Stimulated activated naive CD4-positive, alpha-beta T cell (primary cell): Measurements from ENCODE around the gene CST4.
"Not testable (repeated sequence)": the region's sequence is repeated elsewhere in the genome, so short reads cannot be mapped to it uniquely, and the experiment has no call there.

Experiments used
- DNase-seq, 6 experiments: peaks; one replicate each; lab custom pipeline; 2025; lab: John Stamatoyannopoulos, UW

CST4 gene

DNA sequence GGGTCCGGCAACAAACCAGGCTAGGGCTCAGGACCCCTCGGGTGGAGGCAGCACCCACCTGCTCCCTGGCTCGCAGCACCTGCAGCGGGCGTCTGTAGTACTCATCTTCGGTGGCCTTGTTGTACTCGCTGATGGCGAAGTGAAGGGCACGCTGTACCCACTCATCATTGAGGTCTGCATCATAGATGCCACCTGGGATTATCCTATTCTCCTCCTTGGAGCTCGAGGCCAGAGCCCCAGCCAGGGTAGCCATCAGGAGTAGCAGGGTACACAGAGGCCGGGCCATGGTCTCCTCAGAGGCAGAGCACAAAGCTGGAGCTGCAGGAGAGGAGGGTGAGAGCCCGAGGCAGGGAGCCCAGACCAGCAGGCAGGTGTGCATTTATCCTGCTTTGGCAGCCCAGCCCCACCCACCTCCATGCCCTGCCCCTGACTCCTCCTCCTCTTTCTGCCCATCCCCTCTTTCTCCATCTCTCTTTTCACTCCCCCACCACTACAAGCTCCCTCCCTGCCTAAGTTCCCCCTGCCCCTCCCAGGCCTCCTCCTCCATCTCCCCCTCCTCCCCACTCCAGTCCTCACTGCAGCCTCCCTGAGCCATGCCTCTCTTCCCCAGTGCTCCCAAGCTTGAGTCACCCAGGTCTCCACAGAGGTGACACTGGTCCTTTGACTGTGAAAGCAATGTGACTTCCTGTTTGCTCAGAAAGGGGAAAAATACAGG, at the start of gene CST4:
TSS of gene CST4 (minus strand) at position 355 of the 715 bp plus-strand sequence. CDS start at position 286, 69 bp downstream.
- not testable (repeated sequence) for DNase-seq

DNA sequence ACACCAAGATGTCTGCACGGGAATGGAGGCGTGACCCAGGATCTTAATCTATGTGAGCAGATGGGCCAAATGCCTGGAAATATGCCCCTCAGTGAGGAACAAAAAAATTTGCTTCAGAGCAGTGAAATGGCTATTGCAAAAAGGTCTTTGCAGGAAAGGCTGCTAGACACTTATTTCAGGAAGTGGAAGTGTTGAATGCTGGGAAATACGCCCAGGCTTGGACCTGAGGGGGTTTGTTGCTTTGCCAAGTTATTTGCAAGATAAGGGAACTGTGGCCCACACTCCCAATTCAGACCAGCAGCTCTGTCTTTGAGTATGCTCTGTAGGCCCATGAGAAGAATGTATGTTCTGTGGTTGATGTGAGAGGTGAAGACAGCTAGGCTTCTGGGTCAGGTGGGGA, 46.6 kb upstream of the CST4 start:
- not testable (repeated sequence) for DNase-seq

DNA sequence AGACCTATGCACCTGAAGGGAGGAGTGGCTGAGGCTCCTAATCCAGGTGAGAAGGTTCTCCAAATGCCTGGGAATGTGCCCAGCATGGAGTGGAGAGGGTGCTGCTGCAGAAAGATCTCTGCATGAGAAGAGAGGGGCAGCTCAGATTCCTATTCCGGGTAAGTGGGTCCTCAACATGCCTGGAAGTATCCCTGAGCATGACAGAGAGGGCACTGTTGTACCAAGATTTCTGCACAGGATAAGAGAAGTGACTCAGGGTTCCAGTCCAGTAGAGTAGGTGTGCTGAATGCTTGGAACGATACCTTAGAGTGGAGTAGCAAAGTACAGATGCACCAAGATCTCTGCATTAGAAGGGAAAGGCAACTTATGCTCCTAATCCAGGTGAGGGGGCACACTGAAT, 46.1 kb upstream of the CST4 start:
- DNase-seq: not testable (repeated sequence)

- not testable (repeated sequence) for DNase-seq
Observed at GRCh38 chr20:23734440-23734839, 45.6 kb upstream of the CST4 start.

DNA sequence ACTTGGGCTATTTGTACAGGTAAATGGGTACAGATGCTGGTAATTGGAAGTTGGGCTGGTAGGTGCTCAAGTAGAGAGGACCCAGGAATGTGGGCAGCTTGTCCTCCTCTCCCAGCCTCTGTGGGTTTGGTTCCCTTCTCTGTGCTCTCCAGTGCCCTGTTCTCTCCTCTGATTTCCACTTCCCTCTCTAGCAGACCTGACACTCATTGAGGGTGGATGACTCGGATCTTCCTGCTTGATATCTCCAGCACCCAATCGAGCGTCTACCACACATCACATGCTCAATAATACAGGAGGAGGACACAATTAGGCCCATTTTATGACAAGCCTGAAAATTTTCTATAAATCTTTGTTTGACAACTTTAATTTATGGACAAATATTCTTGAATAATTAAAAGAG, 38.2 kb upstream of the CST4 start:
- DNase-seq: no peak

DNA sequence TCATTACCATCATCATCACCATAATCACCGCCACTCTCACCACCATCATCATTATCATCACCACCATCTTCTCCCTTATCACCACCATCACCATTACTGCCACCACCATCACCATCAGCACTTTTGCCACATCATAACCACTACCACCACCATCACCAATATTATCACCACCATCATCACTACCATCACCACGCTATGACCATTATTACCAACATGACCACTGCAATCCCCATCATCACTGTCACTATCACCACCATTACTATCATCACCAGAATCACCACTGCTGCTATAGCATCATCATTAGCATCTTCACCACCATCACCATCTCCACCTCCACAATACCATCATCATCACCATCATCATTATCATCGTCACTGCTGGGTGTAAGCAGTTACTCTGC, 36.3 kb upstream of the CST4 start:
- DNase-seq: no peak

DNA sequence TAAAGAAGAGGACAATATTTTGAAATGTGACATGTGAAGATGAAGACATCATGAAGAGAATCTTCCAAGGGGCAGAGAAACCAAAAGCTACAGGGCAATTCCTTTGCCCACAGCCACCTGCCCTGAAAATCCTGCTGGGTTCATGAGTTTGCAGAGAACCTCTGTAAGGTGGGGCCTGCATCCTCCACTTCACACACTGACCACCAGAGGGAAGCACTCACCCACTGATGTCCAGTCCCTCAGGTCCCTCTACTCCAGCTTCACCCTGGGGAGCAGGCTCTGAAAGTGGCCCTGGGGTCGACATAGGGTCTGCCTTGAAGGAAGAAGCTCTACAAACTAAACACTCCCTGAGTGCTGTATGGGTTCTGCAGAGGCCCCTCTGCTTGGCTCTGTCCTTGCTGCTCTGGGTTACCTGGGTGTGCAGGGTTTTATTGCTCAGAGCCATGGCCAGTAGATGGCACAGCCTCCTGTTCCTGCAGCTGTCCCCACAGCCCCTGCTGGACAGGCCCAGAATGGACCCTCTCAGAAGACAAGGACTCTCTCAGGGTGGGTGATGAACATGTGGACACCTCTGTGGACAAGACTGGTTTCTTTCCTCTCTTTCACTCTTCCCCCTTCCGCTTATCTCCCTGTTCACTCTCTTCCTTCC, 34.9 kb upstream of the CST4 start:
- not testable (repeated sequence) for DNase-seq

DNA sequence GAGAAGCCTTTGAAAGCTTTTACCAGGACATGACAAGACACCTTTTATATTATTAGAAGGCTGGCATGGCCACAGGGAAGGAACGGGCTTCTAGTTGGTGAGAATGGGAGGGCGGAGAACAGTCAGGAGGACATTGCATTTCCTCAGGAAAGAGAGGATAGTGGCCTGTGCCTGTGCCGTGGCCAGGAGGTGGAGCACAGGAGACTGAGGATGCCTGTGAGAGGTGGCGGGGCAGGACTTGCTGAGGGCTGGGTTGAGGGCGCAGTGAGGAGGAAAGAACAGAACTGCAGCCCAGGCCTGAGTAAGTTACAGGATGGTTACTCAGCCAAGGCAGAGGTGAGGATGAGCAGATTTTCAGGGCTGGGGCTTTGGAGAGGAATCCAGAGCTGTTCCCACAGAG, 34.0 kb upstream of the CST4 start:
- not testable (repeated sequence) for DNase-seq

- DNase-seq: no peak
Observed at GRCh38 chr20:23721962-23722361, 33.1 kb upstream of the CST4 start.

DNA sequence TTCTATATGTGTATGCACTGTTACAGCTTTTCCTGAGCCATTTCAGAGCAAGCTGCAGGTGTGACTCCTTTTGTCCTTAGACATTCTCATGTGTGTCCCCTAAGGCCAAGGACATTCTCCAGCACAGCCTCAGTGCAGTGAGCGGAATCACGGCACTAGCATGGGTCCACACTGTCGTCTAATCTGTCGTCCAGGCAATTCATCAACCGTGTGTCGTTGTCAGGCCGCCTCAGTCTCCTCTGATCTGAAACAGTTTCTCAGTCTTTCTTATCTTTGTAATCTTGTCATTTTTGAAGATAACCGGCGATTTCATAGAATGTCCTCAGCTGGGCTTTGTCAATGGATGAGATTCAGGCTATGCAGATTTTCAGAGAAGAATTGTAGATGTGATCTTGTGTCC, 30.5 kb upstream of the CST4 start:
- DNase-seq: not testable (repeated sequence)

DNA sequence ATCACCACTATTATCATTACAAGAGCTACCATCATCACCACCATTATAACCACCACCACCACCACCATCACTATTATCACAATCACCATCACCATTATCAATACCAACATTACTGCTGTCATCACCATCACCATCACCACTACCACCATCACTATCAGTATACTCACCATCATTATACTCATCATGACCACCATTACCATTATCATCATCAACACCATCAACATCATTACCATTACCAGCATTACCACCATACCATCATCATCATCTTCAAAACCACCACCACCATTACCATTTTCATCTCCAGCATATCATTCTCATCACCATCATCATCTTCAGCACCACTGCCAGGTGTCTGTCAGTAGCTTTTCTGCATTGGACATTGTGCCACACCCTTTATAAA, 22.9 kb upstream of the CST4 start:
- not testable (repeated sequence) for DNase-seq

DNA sequence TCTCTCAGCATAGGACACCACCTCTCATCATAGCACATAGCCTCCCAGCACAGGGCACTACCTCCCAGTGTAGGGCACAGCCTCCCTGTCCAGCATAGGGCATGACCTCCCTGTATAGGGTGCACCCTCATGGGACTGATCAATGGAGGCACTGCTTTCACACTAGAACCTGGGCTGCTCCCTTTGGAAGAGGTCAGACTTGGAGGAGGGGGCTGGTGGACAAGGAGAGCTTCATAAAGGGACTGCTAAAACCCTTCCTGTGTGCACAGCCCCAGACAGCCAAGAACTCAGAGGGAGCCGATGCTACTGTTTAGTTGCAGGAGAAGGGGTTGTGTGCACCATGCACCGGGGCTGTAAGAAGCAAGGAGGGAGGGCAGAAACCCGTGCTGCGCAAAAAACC, 21.9 kb upstream of the CST4 start:
- no peak for DNase-seq

- DNase-seq: no peak
Observed at GRCh38 chr20:23705895-23706294, 17.1 kb upstream of the CST4 start.

DNA sequence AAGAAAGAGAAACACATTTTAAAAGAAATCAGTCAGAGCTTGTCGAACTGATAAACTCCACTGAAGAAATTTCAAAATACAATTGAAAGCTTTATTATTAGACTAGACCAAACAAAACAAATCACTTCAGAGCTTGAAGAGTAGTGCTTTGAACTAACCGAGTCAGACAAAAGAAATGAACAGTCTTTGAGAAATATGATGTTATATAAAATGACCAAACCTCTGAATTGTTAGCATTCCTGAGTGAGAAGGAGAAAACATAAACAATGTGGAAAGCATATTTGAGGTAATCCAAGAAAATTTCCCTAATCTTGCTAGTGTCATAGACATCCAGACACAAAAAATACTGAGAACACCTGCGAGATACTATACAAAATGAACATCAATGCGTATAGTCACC, 13.2 kb upstream of the CST4 start:
- DNase-seq: no peak

DNA sequence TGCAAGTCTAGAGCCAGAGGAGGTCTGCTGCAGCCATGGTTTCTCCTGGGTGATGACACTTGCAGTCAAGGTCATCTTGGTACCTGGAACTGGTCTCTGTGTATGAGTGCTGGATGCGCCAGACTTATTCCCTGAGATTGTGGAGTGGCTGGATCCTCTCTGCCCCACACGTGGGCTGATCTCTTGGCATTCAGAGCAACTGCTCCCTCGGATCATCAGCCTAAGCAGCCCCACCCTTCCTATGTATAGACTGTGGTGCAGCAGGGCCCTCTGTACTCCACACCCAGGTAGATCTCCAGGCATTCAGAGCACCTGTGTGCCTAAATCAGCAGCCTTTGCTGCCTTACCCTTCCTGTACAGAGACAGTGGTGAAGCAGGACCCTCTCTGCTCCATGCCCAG, 12.1 kb upstream of the CST4 start:
- no peak for DNase-seq

GRCh38 chr20:23697947-23698346, 9.1 kb upstream of the CST4 start:
- DNase-seq: no peak

- DNase-seq: not testable (repeated sequence)
Observed at GRCh38 chr20:23695068-23695395, 6.2 kb upstream of the CST4 start.

DNA sequence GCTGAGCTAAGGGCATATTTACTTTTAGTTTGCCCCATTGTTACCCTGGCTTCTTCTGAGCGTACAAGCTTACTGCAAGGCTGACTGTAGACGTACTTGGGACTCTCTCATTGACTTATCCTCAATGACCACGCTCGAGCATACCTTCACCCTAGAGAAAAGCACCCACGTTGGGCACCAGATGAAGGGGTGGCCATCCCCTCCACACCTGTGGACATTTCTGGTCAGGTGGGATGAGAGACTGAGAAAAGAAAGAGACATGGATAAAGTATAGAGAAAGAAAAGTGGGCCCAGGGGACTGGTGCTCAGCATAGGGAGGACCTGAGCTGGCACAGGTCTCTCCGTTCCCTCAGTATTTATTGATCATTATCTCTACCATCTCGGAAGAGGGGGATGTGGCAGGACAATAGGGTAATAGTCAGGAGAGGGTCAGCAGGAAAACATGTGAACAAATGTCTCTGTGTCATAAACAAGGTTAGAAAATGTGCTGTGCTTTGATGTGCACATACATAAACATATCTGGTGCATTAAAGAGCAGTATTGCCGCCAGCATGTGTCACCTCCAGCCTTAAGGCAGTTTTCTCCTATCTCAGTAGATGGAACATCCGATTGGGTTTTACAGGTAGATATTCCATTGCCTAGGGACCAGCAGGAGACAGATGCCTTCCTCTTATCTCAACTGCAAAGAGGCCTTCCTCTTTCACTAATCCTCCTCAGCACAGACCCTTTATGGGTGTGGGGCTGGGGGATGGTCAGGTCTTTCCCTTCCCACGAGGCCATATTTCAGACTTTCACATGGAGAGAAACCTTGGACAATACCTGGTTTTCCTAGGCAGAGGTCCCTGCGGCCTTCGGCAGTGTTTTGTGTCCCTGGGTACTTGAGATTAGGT, 5.6 kb upstream of the CST4 start:
- not testable (repeated sequence) for DNase-seq

GRCh38 chr20:23692725-23693619, 4.1 kb upstream of the CST4 start:
- DNase-seq: not testable (repeated sequence)

DNA sequence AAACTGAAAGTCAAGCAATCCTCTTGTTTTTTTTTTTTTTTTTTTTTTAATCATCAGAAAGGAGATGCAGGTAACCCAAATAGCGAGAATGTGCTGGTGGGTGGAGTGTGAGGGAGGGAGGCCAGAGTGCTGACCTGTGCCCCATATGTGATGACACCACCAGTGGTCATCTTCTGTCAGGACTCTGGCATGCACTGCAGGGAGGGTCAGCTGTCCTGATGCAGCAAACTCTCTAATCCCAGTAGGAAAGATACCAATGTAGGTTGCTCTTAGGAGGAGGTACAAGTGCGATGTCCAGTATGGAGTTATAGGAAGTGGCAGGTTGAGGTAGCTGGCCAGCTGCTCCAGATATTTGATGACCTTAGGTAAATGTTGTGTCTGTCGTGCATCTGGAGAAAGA, 2.8 kb upstream of the CST4 start:
- DNase-seq: no peak

GRCh38 chr20:23690581-23690980, 1.7 kb upstream of the CST4 start:
- DNase-seq: no peak

- DNase-seq: no peak
Observed at GRCh38 chr20:23689399-23689690, 507 bp upstream of the CST4 start.
